DND-41 (cell line): ENCODE measurements around the gene WDR70.
"Not testable (repeated sequence)": the region's sequence is repeated elsewhere in the genome, so short reads cannot be mapped to it uniquely, and the experiment has no call there.

Source experiments
- ATAC-seq: fragments of 200-7000 bp; cut with Tn5 transposase; 3 replicates; pipeline ENCODE4 v1.9.1; 2021; ENCODE audit warnings: low read depth; ENCODE audit not compliant: insufficient read depth
- DNase-seq: peaks from one replicate; pipeline ENCODE4 v3.0.0-alpha.2; 2020
- H2AFZ ChIP-seq: 2 replicates; pipeline ENCODE4 v1.6.0; 2012; ENCODE audit warnings: low read depth, low read length
- H3K27ac ChIP-seq: 2 replicates; pipeline ENCODE4 v1.5.1; 2012; ENCODE audit warnings: low read length, inconsistent platforms
- H3K27me3 ChIP-seq: fragments of 200-600 bp; sonication (generic); 2 replicates; pipeline ENCODE4 v1.6.0; 2012; ENCODE audit warnings: low read length, mild to moderate bottlenecking, inconsistent platforms; ENCODE audit not compliant: insufficient read depth, poor library complexity
- H3K36me3 ChIP-seq: 2 replicates; pipeline ENCODE4 v1.5.1; 2012; ENCODE audit warnings: low read length, inconsistent platforms; ENCODE audit not compliant: insufficient read depth
- H3K4me1 ChIP-seq: 2 replicates; pipeline ENCODE4 v1.5.1; 2012; ENCODE audit warnings: mild to moderate bottlenecking, low read length; ENCODE audit not compliant: insufficient read depth
- H3K4me2 ChIP-seq: 2 replicates; pipeline ENCODE4 v1.6.0; 2012; ENCODE audit warnings: mild to moderate bottlenecking, moderate library complexity, low read length, inconsistent platforms; ENCODE audit not compliant: insufficient read depth
- H3K4me3 ChIP-seq, 2 experiments: fragments of 200-600 bp in 1 of 2; shearing (Covaris generic) in 1 of 2; 2 replicates each; pipeline ENCODE4 v1.5.1; 2012 to 2016; ENCODE audit warnings: inconsistent platforms in 2 of 2, low read length in 2 of 2, mild to moderate bottlenecking in 2 of 2, low read depth in 1 of 2, moderate library complexity in 1 of 2
- H3K79me2 ChIP-seq: 2 replicates; pipeline ENCODE4 v1.6.0; 2012; ENCODE audit warnings: low read length, inconsistent platforms; ENCODE audit not compliant: insufficient read depth
- H3K9ac ChIP-seq: 2 replicates; pipeline ENCODE4 v1.6.0; 2012; ENCODE audit warnings: low read depth, mild to moderate bottlenecking, inconsistent platforms, low read length, moderate library complexity
- H3K9me3 ChIP-seq: 2 replicates; pipeline ENCODE4 v1.5.1; 2012; ENCODE audit warnings: low read length, moderate library complexity, mild to moderate bottlenecking, inconsistent platforms; ENCODE audit not compliant: insufficient read depth, severe bottlenecking
- H4K20me1 ChIP-seq: 2 replicates; pipeline ENCODE4 v1.6.0; 2012; ENCODE audit warnings: low read length; ENCODE audit not compliant: insufficient read depth
- CTCF ChIP-seq: IDR thresholded peaks from 2 replicates; pipeline ENCODE4 v1.5.1; 2012; ENCODE audit warnings: borderline replicate concordance, low read length, moderate library complexity, mild to moderate bottlenecking; ENCODE audit not compliant: poor library complexity, severe bottlenecking; ENCODE audit errors: extremely low read depth
- EZH2 ChIP-seq: IDR thresholded peaks from 3 replicates; pipeline ENCODE4 v1.6.1; 2012; ENCODE audit warnings: borderline replicate concordance, low read depth, mild to moderate bottlenecking, moderate library complexity, low read length, inconsistent platforms; ENCODE audit not compliant: severe bottlenecking

Gene WDR70

GRCh38 chr5:37685211-37685610 is 306.1 kb downstream of the WDR70 start:
- no peak for TF ChIP-seq EZH2
- Histone ChIP-seq H3K4me1 (no peaks in the 10 kb centered on the region), H3K9me3 (peaks cover 10% of the 10 kb centered on the region), H3K27me3 (no peaks in the 10 kb centered on the region), H3K27ac (no peak overlapping the region), H3K36me3 (no peaks in the 10 kb centered on the region), H4K20me1 (no peaks in the 10 kb centered on the region), H2AFZ (no peak overlapping the region), H3K79me2 (0 out of 2 replicates have a peak, but pooled peaks cover 1% of the 10 kb centered on the region), H3K4me2 (no peak overlapping the region), H3K9ac (no peak overlapping the region), H3K4me3 (no peak overlapping the region)
- DNase-seq, result no peak
- ATAC-seq, result no peak

DNA sequence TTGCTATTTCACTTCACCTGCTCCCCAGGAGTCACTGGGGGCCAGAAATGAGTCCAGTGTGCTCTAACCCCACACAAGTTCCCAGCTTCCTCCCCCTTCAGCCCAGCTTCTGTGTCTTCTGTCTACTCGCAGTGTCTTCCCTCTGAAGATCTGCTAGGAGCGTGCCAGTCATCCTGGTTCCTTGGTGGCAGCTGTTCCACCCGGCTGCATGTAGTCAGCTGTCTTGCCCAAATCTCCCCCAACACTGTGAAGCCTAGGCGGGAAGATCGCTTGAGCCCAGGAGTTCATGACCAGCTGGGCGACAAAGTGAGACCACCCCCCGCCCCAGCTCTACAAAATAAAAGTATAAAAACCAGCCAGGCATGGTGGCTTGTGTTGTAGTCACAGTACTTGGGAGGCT is 306.7 kb downstream of the WDR70 start:
- no peak overlapping the region for H3K9ac ChIP-seq
- no peaks in the 10 kb centered on the region for H3K4me1 ChIP-seq
- H3K9me3 ChIP-seq, result peaks cover 10% of the 10 kb centered on the region
- no peaks in the 10 kb centered on the region for H3K27me3 ChIP-seq
- ATAC-seq (no peak), DNase-seq (no peak)
- no peak overlapping the region for H3K4me3 ChIP-seq
- H3K36me3 ChIP-seq, result no peaks in the 10 kb centered on the region
- H3K27ac ChIP-seq, result no peak overlapping the region
- H3K4me2 ChIP-seq, result no peak overlapping the region
- H3K79me2 ChIP-seq, result 0 out of 2 replicates have a peak, but pooled peaks cover 1% of the 10 kb centered on the region
- TF ChIP-seq CTCF (no peak), EZH2 (no peak)
- H2AFZ ChIP-seq, result no peak overlapping the region
- H4K20me1 ChIP-seq, result no peaks in the 10 kb centered on the region

DNA sequence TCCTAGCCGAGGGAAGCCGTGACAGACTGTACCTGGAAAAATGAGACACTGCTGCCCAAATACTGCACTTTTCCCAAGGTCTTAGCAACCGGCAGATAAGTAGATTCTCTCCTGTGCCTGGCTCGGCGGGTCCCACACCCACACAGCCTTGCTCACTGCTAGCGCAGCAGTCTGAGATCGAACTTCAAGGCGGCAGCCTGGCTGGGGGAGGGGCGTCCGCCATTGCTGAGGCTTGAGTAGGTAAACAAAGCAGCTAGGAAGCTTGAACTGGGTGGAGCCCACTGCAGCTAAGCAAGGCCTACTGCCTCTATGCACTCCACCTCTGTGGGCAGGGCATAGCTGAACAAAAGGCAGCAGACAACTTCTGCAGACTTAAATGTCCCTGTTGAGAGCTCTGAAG is 309.8 kb downstream of the WDR70 start:
- not testable (repeated sequence) for H3K79me2 ChIP-seq, ATAC-seq, DNase-seq

DNA sequence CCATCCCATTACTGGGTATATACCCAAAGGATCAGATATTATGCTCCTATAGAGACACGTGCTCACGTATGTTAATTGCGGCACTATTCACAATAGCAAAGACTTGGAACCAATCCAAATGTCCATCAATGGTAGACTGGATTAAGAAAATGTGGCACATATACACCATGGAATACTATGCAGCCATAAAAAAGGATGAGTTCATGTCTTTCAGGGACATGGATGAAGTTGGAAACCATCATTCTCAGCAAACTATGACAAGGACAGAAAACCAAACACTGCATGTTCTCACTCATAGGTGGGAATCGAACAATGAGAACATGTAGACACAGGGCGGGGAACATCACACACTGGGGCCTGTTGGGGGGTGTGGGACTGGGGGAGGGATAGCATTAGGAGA is 315.2 kb downstream of the WDR70 start:
- not testable (repeated sequence) for H3K9ac ChIP-seq, H2AFZ ChIP-seq, H3K27ac ChIP-seq, H3K4me3 ChIP-seq, H3K27me3 ChIP-seq, H3K79me2 ChIP-seq, H3K9me3 ChIP-seq, ATAC-seq, H3K4me1 ChIP-seq, H4K20me1 ChIP-seq, DNase-seq, H3K4me2 ChIP-seq, H3K36me3 ChIP-seq

More for the DNA sequence above, 309.8 kb downstream of the WDR70 start:
- not testable (repeated sequence) for H3K4me3 ChIP-seq, H3K4me2 ChIP-seq, H3K27ac ChIP-seq, H2AFZ ChIP-seq, H3K27me3 ChIP-seq, H3K4me1 ChIP-seq, H4K20me1 ChIP-seq, H3K9ac ChIP-seq, H3K36me3 ChIP-seq, H3K9me3 ChIP-seq

DNA sequence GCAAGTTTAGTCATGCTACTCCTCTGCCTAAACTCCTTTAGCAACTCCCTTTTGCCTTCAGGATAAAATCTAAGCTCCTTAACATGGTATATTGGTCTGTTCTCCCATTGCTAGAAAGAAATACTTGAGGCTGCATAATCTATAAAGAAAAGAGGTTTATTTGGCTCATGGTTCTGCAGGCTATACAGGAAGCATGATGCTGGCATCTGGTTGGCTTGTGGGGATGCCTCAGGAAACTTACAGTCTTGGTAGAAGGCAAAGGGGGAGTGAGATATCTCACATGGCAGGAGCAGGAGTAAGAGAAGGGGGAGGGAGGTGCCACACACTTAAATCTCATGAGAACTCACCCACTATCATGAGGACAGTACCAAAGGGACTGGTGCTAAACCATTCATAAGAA is 315.7 kb downstream of the WDR70 start:
- peaks cover 5% of the 10 kb centered on the region for H3K9me3 ChIP-seq
- no peaks in the 10 kb centered on the region for H3K4me1 ChIP-seq
- no peaks in the 10 kb centered on the region for H3K27me3 ChIP-seq
- DNase-seq, result no peak
- no peak overlapping the region for H3K27ac ChIP-seq
- peaks cover 3% of the 10 kb centered on the region; the same call in 1 of the 2 replicates for H3K36me3 ChIP-seq
- no peak for ATAC-seq
- H2AFZ ChIP-seq, result no peak overlapping the region
- H4K20me1 ChIP-seq, result no peaks in the 10 kb centered on the region
- TF ChIP-seq EZH2 (no peak), CTCF (no peak)
- H3K79me2 ChIP-seq, result no peaks in the 10 kb centered on the region
- H3K9ac ChIP-seq, result no peak overlapping the region
- no peak overlapping the region for H3K4me2 ChIP-seq
- no peak overlapping the region for H3K4me3 ChIP-seq
